IMR-90 (cell line): ENCODE results near the gene RPL18. TPM values are rescaled to one million over a fixed set of nuclear protein-coding genes. Genes with fewer than 3 reads are reported as not detected.
"Not testable (repeated sequence)": the region's sequence is repeated elsewhere in the genome, so short reads cannot be mapped to it uniquely, and the experiment has no call there.

Source experiments
- ATAC-seq: fragments of 200-7000 bp; cut with Tn5 transposase; 2 replicates; pipeline ENCODE4 v1.9.1; 2020; ENCODE audit warnings: low read depth, mild to moderate bottlenecking, moderate library complexity
- BruUV-seq: library from RNA; stranded (reverse); fragments of 400-500 nt; replicated peaks from 2 replicates; lab custom pipeline; 2021; lab: Mats Ljungman, UMichigan
- CTCF ChIA-PET: fragments of 300-600 bp; formaldehyde crosslinking; extraction: SDS; loops from one replicate; lab custom pipeline; 2021; ENCODE audit warnings: antibody characterized with exemption; lab: Yijun Ruan, JAX
- POLR2A ChIA-PET: fragments of 300-600 bp; sonication (Branson Sonifier 250); formaldehyde crosslinking; loops from one replicate; lab custom pipeline; 2022; ENCODE audit warnings: antibody characterized with exemption; ENCODE audit not compliant: unreplicated experiment; lab: Charles Lee
- DNase-seq: peaks from one replicate; pipeline ENCODE4 v3.0.0; 2013
- H2AFZ ChIP-seq: replicated peaks from 2 replicates; pipeline ENCODE3; 2013; ENCODE audit warnings: low read length, mild to moderate bottlenecking; ENCODE audit not compliant: poor library complexity
- H2AK5ac ChIP-seq: 2 replicates; pipeline ENCODE4 v1.6.1; 2013; ENCODE audit warnings: low read depth, low read length, inconsistent platforms
- H2AK9ac ChIP-seq: replicated peaks from 2 replicates; pipeline ENCODE3; 2013; ENCODE audit warnings: mild to moderate bottlenecking, low read depth, low read length, moderate library complexity; ENCODE audit not compliant: poor library complexity
- H2BK120ac ChIP-seq: 2 replicates; pipeline ENCODE4 v1.6.1; 2013; ENCODE audit warnings: low read depth, low read length, inconsistent platforms
- H2BK15ac ChIP-seq: 3 replicates; pipeline ENCODE4 v1.6.1; 2013; ENCODE audit warnings: low read depth, low read length, inconsistent platforms
- H2BK20ac ChIP-seq: 2 replicates; pipeline ENCODE4 v1.6.1; 2013; ENCODE audit warnings: low read depth, mild to moderate bottlenecking, inconsistent platforms, low read length, moderate library complexity
- H2BK5ac ChIP-seq: 2 replicates; pipeline ENCODE4 v1.6.1; 2013; ENCODE audit warnings: mild to moderate bottlenecking, low read depth, low read length, inconsistent platforms; ENCODE audit not compliant: poor library complexity, severe bottlenecking
- H3K14ac ChIP-seq: replicated peaks from 2 replicates; pipeline ENCODE4 v1.6.1; 2013; ENCODE audit warnings: low read depth, low read length, inconsistent platforms
- H3K18ac ChIP-seq: 2 replicates; pipeline ENCODE4 v1.6.1; 2013; ENCODE audit warnings: low read depth, low read length, control low read depth
- H3K23ac ChIP-seq: 2 replicates; pipeline ENCODE4 v1.6.1; 2013; ENCODE audit warnings: low read depth, low read length, inconsistent platforms
- H3K27ac ChIP-seq: 2 replicates; pipeline ENCODE4 v1.5.1; 2013; ENCODE audit warnings: mild to moderate bottlenecking, control low read depth, low read length; ENCODE audit not compliant: insufficient read depth
- H3K27me3 ChIP-seq: 2 replicates; pipeline ENCODE4 v1.6.1; 2013; ENCODE audit warnings: low read length; ENCODE audit not compliant: control insufficient read depth, insufficient read depth
- H3K36me3 ChIP-seq: 2 replicates; pipeline ENCODE4 v1.6.1; 2013; ENCODE audit warnings: low read length, mixed read lengths; ENCODE audit not compliant: control insufficient read depth, insufficient read depth
- H3K4ac ChIP-seq: 2 replicates; pipeline ENCODE4 v1.6.1; 2013; ENCODE audit warnings: low read depth, low read length, inconsistent platforms
- H3K4me1 ChIP-seq: 2 replicates; pipeline ENCODE4 v1.6.1; 2013; ENCODE audit warnings: low read length, mixed read lengths; ENCODE audit not compliant: control insufficient read depth, insufficient read depth
- H3K4me2 ChIP-seq: 2 replicates; pipeline ENCODE4 v1.6.1; 2013; ENCODE audit warnings: low read depth, mild to moderate bottlenecking, control low read depth, low read length, moderate library complexity
- H3K4me3 ChIP-seq: 2 replicates; pipeline ENCODE4 v1.5.1; 2013; ENCODE audit warnings: low read depth, mild to moderate bottlenecking, control low read depth, low read length, moderate library complexity; ENCODE audit not compliant: insufficient read depth
- H3K56ac ChIP-seq: 2 replicates; pipeline ENCODE4 v1.6.1; 2013; ENCODE audit warnings: low read length, inconsistent platforms; ENCODE audit not compliant: insufficient read depth; ENCODE audit errors: extremely low read depth
- H3K79me1 ChIP-seq, 2 experiments: 2 replicates each; pipeline ENCODE4 v1.6.1; 2013; ENCODE audit warnings: low read length in 2 of 2, inconsistent platforms in 1 of 2, low read depth in 1 of 2
- H3K9ac ChIP-seq: 2 replicates; pipeline ENCODE4 v1.6.1; 2013; ENCODE audit warnings: low read depth, low read length, control low read depth
- H3K9me1 ChIP-seq: 2 replicates; pipeline ENCODE4 v1.6.1; 2013; ENCODE audit warnings: low read length, inconsistent platforms; ENCODE audit not compliant: insufficient read depth
- H3K9me3 ChIP-seq: 2 replicates; pipeline ENCODE4 v1.6.1; 2013; ENCODE audit warnings: low read length; ENCODE audit not compliant: control insufficient read depth, insufficient read depth
- H4K20me1 ChIP-seq: 2 replicates; pipeline ENCODE4 v1.6.1; 2013; ENCODE audit warnings: low read length, inconsistent platforms; ENCODE audit not compliant: insufficient read depth
- H4K5ac ChIP-seq: 2 replicates; pipeline ENCODE4 v1.6.1; 2013; ENCODE audit warnings: mild to moderate bottlenecking, low read depth, low read length, control low read depth
- H4K8ac ChIP-seq, 2 experiments: 2 replicates each; pipeline ENCODE4 v1.6.1; 2013; ENCODE audit warnings: low read depth in 2 of 2, low read length in 2 of 2, control low read depth in 1 of 2, inconsistent platforms in 1 of 2
- H4K91ac ChIP-seq: 2 replicates; pipeline ENCODE4 v1.6.1; 2013; ENCODE audit warnings: low read depth, low read length, inconsistent platforms; ENCODE audit not compliant: insufficient read depth
- WGBS, 2 experiments: methylation state at CpG; one replicate each; pipeline versions ENCODE4 v1.1.5 to v1.1.7; 2013; ENCODE audit warnings: missing lambda C conversion rate in 2 of 2; ENCODE audit not compliant: insufficient read length in 1 of 2; ENCODE audit errors: extremely low coverage in 2 of 2; 5-methylcytosine and 5-hydroxymethylcytosine counted together
- dilution Hi-C: fragments of 300-500 bp; cut with HindIII; formaldehyde crosslinking; loops from one replicate; pipeline ENCODE4 v1.14.3; 2018; ENCODE audit warnings: low sequenced_read_pairs; ENCODE audit not compliant: unreplicated experiment
- in situ Hi-C: fragments of 300-500 bp; cut with MboI; formaldehyde crosslinking; loops from 3 replicates; pipeline ENCODE4 v1.14.3; 2019; ENCODE audit warnings: low sequenced_read_pairs, inconsistent platforms, mixed read lengths
- intact Hi-C: fragments of 100-400 bp; cut with micrococcal nuclease; formaldehyde crosslinking; loops from 2 replicates; pipeline ENCODE4 v1.10.0; 2022
- polyA plus RNA-seq, 3 experiments: library from polyadenylated mRNA; depleted of rRNA; stranded (reverse); fragments of >200 nt; gene quantifications; 2 replicates each; pipeline ENCODE4 v1.2.3, GENCODE V29; 2012; ENCODE audit warnings: low replicate concordance in 1 of 3
- total RNA-seq: library from RNA; depleted of rRNA; stranded (reverse); fragments of >200 nt; gene quantifications from 2 replicates; pipeline ENCODE4 v1.2.3, GENCODE V29; 2012

The RPL18 gene
- total and polyA plus RNA-seq, 2 of the 4 experiments (the other 2 are of a cell fraction): 1,909 to 2,254 TPM

DNA sequence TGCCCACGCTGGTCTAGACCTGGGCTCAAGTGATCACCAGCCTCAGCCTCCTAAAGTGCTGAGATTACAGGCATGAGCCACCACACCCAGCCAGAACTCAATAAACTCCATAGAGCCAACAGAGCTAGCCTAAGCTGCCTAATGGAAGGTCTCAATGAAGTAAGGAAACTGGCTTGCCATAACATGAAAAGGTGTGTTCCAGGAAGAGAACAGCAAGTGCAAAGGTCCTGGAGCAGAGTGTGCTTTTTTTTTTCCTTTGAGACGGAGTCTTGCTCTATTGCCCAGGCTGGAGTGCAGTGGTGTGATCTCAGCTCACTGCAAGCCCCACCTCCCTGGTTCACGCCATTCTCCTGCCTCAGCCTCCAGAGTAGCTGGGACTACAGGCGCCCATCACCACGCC lies 38.9 kb upstream of the RPL18 start:
- H3K4me1 ChIP-seq, H4K5ac ChIP-seq, H2BK15ac ChIP-seq, H3K9ac ChIP-seq, H3K27ac ChIP-seq, H3K23ac ChIP-seq, H3K79me1 ChIP-seq, H2BK5ac ChIP-seq, H3K36me3 ChIP-seq, H3K9me3 ChIP-seq, H2AK9ac ChIP-seq, H3K4me3 ChIP-seq, dilution Hi-C loops, DNase-seq, H3K9me1 ChIP-seq, H4K91ac ChIP-seq, H3K14ac ChIP-seq, H2AK5ac ChIP-seq, ATAC-seq, H3K4me2 ChIP-seq, H3K27me3 ChIP-seq, H3K18ac ChIP-seq, in situ Hi-C loops, H3K56ac ChIP-seq, H2BK20ac ChIP-seq, H4K8ac ChIP-seq, BruUV-seq, H3K4ac ChIP-seq, intact Hi-C loops, H2BK120ac ChIP-seq, H2AFZ ChIP-seq, H4K20me1 ChIP-seq: not testable (repeated sequence)
- CTCF ChIA-PET: interaction anchor here (1.1 kb wide), 1 partner anchor 107 kb away, joined by 3 read pairs; no protein-coding TSS in a partner anchor
- WGBS, 2 experiments: no CpG with 5 or more reads among the region's 5 CpGs
- POLR2A ChIA-PET: interaction anchor here (0.5 kb wide), 1 partner anchor 241 kb away, joined by 3 read pairs; no protein-coding TSS in a partner anchor
